ENCODE data around the gene KIF20A. TPM values are rescaled to one million over a fixed set of nuclear protein-coding genes. Genes with fewer than 3 reads are reported as not detected.
A peak's percentile ranks its signal among the peaks of the same experiment; 100 is the strongest.
"Not testable (repeated sequence)": the region's sequence is repeated elsewhere in the genome, so short reads cannot be mapped to it uniquely, and the experiment has no call there.

The KIF20A gene
- total RNA-seq, 2 donors from 2014 or later, result 0.26 TPM; not detected in 1

- Histone ChIP-seq H3K4me1 (no peaks in the 10 kb centered on the region), H3K36me3 (replicated peaks in 1 of 2; ENCODE audit: insufficient read depth in 1 of 2, low read depth in 2 of 2) (no peaks in the 10 kb centered on the region), H3K4me3 (peak overlapping the region in 1 of 2 donors; percentile 48), H3K27ac (no peak overlapping the region), H3K9me3 (no peaks in the 10 kb centered on the region), H3K27me3 (no peaks in the 10 kb centered on the region)
- 42 to 53% methylated on average over 3 of the region's 3 CpGs for WGBS, 2 donors
- ATAC-seq, result no peak
- no peak for TF ChIP-seq POLR2A (IDR thresholded peaks at IDR 0.05)
- TF ChIP-seq, protein P1, sequence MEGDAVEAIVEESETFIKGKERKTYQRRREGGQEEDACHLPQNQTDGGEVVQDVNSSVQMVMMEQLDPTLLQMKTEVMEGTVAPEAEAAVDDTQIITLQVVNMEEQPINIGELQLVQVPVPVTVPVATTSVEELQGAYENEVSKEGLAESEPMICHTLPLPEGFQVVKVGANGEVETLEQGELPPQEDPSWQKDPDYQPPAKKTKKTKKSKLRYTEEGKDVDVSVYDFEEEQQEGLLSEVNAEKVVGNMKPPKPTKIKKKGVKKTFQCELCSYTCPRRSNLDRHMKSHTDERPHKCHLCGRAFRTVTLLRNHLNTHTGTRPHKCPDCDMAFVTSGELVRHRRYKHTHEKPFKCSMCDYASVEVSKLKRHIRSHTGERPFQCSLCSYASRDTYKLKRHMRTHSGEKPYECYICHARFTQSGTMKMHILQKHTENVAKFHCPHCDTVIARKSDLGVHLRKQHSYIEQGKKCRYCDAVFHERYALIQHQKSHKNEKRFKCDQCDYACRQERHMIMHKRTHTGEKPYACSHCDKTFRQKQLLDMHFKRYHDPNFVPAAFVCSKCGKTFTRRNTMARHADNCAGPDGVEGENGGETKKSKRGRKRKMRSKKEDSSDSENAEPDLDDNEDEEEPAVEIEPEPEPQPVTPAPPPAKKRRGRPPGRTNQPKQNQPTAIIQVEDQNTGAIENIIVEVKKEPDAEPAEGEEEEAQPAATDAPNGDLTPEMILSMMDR (IDR thresholded peaks at IDR 0.05), result no peak
- intact Hi-C loops (cut with DNase I), result no loop called here
- no peak for DNase-seq
Measured at GRCh38 chr5:138139781-138140090, 39.2 kb upstream of the KIF20A start.

- H3K9me3 ChIP-seq, result no peaks in the 10 kb centered on the region
- H3K36me3 ChIP-seq (replicated peaks in 1 of 2; ENCODE audit: insufficient read depth in 1 of 2, low read depth in 2 of 2), result no peaks in the 10 kb centered on the region
- no peaks in the 10 kb centered on the region for H3K27me3 ChIP-seq
- no peaks in the 10 kb centered on the region for H3K4me1 ChIP-seq
- H3K4me3 ChIP-seq, result no peak overlapping the region
- intact Hi-C loops (cut with DNase I), result no loop called here
- no peak for ATAC-seq
- 47 to 62% methylated on average over 4 of the region's 4 CpGs for WGBS, 2 donors
- no peak for DNase-seq
- TF ChIP-seq POLR2A (IDR thresholded peaks at IDR 0.05), result no peak
- TF ChIP-seq, protein P1 (IDR thresholded peaks at IDR 0.05), result no peak
- H3K27ac ChIP-seq, result no peak overlapping the region
Measured at GRCh38 chr5:138140268-138140667, 38.6 kb upstream of the KIF20A start.

DNA sequence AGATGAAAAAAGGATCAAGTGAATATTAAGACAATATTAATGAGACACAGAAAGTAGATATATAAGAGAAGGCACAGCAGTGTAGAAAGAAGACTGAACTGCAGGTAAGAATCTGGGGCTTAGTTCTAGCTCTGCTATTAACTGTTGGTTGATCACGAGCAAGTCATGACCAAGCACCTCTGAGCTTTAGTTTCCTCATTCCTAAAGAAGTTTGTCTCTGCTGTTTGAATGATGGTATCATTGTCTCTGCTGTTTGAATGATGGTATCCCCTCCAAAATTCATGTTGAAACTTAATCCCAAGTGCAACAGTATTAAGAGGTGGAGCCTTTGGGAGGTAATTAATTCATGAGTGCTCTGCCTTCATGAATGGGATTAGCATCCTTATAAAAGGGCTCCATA lies 37.2 kb upstream of the KIF20A start:
- Histone ChIP-seq H3K36me3 (replicated peaks in 1 of 2; ENCODE audit: insufficient read depth in 1 of 2, low read depth in 2 of 2) (no peaks in the 10 kb centered on the region), H3K4me3 (no peak overlapping the region), H3K4me1 (no peaks in the 10 kb centered on the region), H3K27me3 (no peaks in the 10 kb centered on the region), H3K9me3 (no peaks in the 10 kb centered on the region), H3K27ac (no peak overlapping the region)
- DNase-seq (no peak), ATAC-seq (no peak)
- TF ChIP-seq, protein P1 (IDR thresholded peaks at IDR 0.05), result no peak
- 42 to 56% methylated on average over 1 of the region's 1 CpG for WGBS, 2 donors
- intact Hi-C loops (cut with DNase I), result no loop called here

GRCh38 chr5:138143578-138143977 lies 35.3 kb upstream of the KIF20A start:
- DNase-seq; H3K27me3 ChIP-seq; H3K9me3 ChIP-seq; H3K4me1 ChIP-seq; H3K4me3 ChIP-seq; H3K36me3 ChIP-seq (replicated peaks in 1 of 2; ENCODE audit: insufficient read depth in 1 of 2, low read depth in 2 of 2); intact Hi-C loops (cut with DNase I); H3K27ac ChIP-seq; ATAC-seq: not testable (repeated sequence)
- 78 to 91% methylated on average over 6 of the region's 6 CpGs for WGBS, 2 donors

- TF ChIP-seq, protein P1 (IDR thresholded peaks at IDR 0.05), result no peak
- TF ChIP-seq POLR2A (IDR thresholded peaks at IDR 0.05), result no peak
- Histone ChIP-seq H3K4me3 (no peak overlapping the region), H3K27me3 (no peaks in the 10 kb centered on the region), H3K9me3 (no peaks in the 10 kb centered on the region), H3K27ac (no peak overlapping the region), H3K4me1 (no peaks in the 10 kb centered on the region), H3K36me3 (replicated peaks in 1 of 2; ENCODE audit: insufficient read depth in 1 of 2, low read depth in 2 of 2) (no peaks in the 10 kb centered on the region)
- intact Hi-C loops (cut with DNase I), result no loop called here
- DNase-seq (peak in 1 of 4 donors; percentile 7), ATAC-seq (no peak)
- WGBS, 2 donors, result 82 to 85% methylated on average over 1 of the region's 1 CpG
Measured at GRCh38 chr5:138148811-138149210, 30.1 kb upstream of the KIF20A start.

Measured in body of pancreas (tissue), 4 donors.